SK-N-SH treated with all-trans-retinoic acid at 6 μM for 48 hours (cell line): ENCODE data around the gene SMS.

Experiments used
- ARNTL ChIP-seq: fragments of 450-650 bp; formaldehyde crosslinking; IDR thresholded peaks from 2 replicates; pipeline ENCODE4 v1.5.0; 2020; ENCODE audit warnings: low read depth, mild to moderate bottlenecking, moderate library complexity, borderline replicate concordance
- BACH2 ChIP-seq: fragments of 250-450 bp; sonication (Bioruptor Pico); IDR thresholded peaks from 2 replicates; pipeline ENCODE4 v1.9.0; 2021; ENCODE audit warnings: mild to moderate bottlenecking, borderline replicate concordance
- ESRRG ChIP-seq: fragments of 250-450 bp; sonication (Bioruptor Pico); IDR thresholded peaks from 2 replicates; pipeline ENCODE4 v1.6.1; 2021; ENCODE audit warnings: mild to moderate bottlenecking
- OSR1 ChIP-seq: fragments of 250-450 bp; sonication (Bioruptor Pico); IDR thresholded peaks from 2 replicates; pipeline ENCODE4 v1.8.0; 2022; ENCODE audit warnings: moderate library complexity, mild to moderate bottlenecking, inconsistent platforms
- TOX ChIP-seq: fragments of 250-450 bp; sonication (Bioruptor Pico); IDR thresholded peaks from 2 replicates; pipeline ENCODE4 v1.8.0; 2021; ENCODE audit warnings: mild to moderate bottlenecking, moderate library complexity, borderline replicate concordance
- ZC3H10 ChIP-seq: fragments of 250-450 bp; sonication (Bioruptor Pico); IDR thresholded peaks from 2 replicates; pipeline ENCODE4 v1.5.1; 2021; ENCODE audit warnings: mild to moderate bottlenecking, moderate library complexity
- ZFP3 ChIP-seq: fragments of 250-450 bp; sonication (Bioruptor Pico); IDR thresholded peaks from 2 replicates; pipeline ENCODE4 v1.5.0; 2020; ENCODE audit warnings: mild to moderate bottlenecking, moderate library complexity
- ZNF565 ChIP-seq: fragments of 450-650 bp; formaldehyde crosslinking; conservative IDR thresholded peaks from 2 replicates; pipeline ENCODE4 v1.5.0; 2020; ENCODE audit warnings: low read depth, mild to moderate bottlenecking, moderate library complexity
- TF ChIP-seq, protein P1 (sequence below): fragments of 250-450 bp; sonication (Bioruptor Pico); IDR thresholded peaks from 2 replicates; pipeline ENCODE4 v1.5.1; 2021; ENCODE audit warnings: mild to moderate bottlenecking, moderate library complexity
- TF ChIP-seq, protein P2 (sequence below): fragments of 250-450 bp; sonication (Bioruptor Pico); IDR thresholded peaks from 2 replicates; pipeline ENCODE4 v1.8.0; 2021; ENCODE audit warnings: low read depth, mild to moderate bottlenecking, moderate library complexity, borderline replicate concordance

DNA sequence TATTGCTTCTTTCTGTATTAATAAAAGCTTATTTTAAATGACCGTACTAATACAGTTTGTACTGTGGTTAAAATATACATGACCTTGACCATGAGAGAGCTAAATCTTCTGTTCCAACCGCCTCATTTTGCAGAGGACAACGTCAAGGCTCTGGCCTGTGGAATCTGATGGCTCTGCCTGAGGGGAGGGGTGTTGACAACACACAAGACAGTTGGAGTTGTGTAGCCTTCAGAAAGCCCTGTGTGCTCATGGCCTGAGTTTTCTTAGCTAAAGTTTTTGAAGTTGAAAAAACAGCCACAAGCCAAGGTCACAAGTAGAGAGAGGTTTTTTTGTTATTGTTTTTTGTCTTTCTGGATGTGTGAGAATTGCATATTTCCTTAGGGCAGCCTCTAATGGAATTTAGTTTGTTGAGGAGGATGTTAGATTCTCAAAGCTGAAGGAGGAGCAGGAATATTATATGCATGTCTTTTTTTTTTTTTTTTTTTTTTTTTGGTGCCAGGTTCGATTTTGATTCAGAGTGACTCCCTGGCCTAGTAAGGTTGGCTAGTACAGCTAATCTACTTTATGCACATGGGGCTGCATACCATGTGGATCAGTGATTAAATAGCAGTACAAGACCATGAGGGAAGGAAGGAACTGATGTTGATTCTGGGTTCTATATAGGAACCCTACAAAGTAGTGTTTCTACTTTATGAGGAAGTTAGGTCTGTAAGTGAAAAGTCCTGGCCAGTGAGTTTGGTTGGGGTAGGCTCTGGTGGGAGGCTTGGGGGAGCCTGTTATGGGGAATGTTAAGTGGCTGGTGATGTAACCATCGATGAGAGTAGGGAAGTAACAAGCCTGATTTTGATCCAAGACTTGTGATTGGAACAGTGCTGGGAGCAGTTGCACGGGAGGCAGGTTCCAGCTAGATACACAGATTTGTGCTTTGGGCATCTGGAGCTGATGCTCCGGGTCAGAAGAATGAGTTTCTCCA lies 20.3 kb downstream of the SMS start:
- TF ChIP-seq ZC3H10 (CRISPR knock-in tag) (no peak), BACH2 (no peak), OSR1 (CRISPR knock-in tag) (no peak), ZFP3 (CRISPR knock-in tag) (no peak), ESRRG (CRISPR knock-in tag) (no peak), ZNF565 (CRISPR knock-in tag) (no peak), ARNTL (CRISPR knock-in tag) (no peak), TOX (CRISPR knock-in tag) (no peak)
- TF ChIP-seq, protein P1, sequence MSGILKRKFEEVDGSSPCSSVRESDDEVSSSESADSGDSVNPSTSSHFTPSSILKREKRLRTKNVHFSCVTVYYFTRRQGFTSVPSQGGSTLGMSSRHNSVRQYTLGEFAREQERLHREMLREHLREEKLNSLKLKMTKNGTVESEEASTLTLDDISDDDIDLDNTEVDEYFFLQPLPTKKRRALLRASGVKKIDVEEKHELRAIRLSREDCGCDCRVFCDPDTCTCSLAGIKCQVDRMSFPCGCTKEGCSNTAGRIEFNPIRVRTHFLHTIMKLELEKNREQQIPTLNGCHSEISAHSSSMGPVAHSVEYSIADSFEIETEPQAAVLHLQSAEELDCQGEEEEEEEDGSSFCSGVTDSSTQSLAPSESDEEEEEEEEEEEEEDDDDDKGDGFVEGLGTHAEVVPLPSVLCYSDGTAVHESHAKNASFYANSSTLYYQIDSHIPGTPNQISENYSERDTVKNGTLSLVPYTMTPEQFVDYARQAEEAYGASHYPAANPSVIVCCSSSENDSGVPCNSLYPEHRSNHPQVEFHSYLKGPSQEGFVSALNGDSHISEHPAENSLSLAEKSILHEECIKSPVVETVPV (CRISPR knock-in tag), result no peak
- TF ChIP-seq, protein P2, sequence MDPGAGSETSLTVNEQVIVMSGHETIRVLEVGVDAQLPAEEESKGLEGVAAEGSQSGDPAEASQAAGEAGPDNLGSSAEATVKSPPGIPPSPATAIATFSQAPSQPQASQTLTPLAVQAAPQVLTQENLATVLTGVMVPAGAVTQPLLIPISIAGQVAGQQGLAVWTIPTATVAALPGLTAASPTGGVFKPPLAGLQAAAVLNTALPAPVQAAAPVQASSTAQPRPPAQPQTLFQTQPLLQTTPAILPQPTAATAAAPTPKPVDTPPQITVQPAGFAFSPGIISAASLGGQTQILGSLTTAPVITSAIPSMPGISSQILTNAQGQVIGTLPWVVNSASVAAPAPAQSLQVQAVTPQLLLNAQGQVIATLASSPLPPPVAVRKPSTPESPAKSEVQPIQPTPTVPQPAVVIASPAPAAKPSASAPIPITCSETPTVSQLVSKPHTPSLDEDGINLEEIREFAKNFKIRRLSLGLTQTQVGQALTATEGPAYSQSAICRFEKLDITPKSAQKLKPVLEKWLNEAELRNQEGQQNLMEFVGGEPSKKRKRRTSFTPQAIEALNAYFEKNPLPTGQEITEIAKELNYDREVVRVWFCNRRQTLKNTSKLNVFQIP (CRISPR knock-in tag), result no peak
